Body of pancreas (tissue), 4 donors: Measurements from ENCODE around the gene SAV1. TPM values are rescaled to one million over a fixed set of nuclear protein-coding genes. Genes with fewer than 3 reads are reported as not detected.

Source experiments
- ATAC-seq: fragments of 150-250 bp; one replicate; pipeline ENCODE4 v1.9.1; 2016
- DNase-seq, 4 donors: peaks; one replicate each; pipeline ENCODE4 v3.0.0-alpha.2; 2019
- H3K27ac ChIP-seq, 4 donors: fragments of 200-600 bp; sonication (generic); 1 replicate in 3 of 4; 2 replicates in 1 of 4; pipeline versions ENCODE4 v1.5.1 to v1.6.1; 2016 to 2019; ENCODE audit warnings: mild to moderate bottlenecking in 1 of 4, mixed read lengths in 1 of 4, moderate library complexity in 1 of 4
- H3K27me3 ChIP-seq, 2 donors: fragments of 200-600 bp; sonication (generic); one replicate each; pipeline ENCODE4 v1.6.0; 2016; ENCODE audit warnings: mild to moderate bottlenecking in 1 of 2
- H3K36me3 ChIP-seq, 2 donors: fragments of 200-600 bp; sonication (generic); replicated peaks in 1 of 2; 2 replicates each; pipeline ENCODE4 v1.5.1; 2016; ENCODE audit warnings: low read depth in 2 of 2; ENCODE audit not compliant: insufficient read depth in 1 of 2
- H3K4me1 ChIP-seq: fragments of 200-600 bp; sonication (generic); one replicate; pipeline ENCODE4 v1.6.0; 2016
- H3K4me3 ChIP-seq, 2 donors: fragments of 200-600 bp; sonication (generic); 1 replicate in 1 of 2; 2 replicates in 1 of 2; pipeline ENCODE4 v1.5.1; 2016 to 2019
- H3K9me3 ChIP-seq, 3 donors: fragments of 200-600 bp; sonication (generic); 1 replicate in 2 of 3; 2 replicates in 1 of 3; pipeline ENCODE4 v1.5.1; 2016
- POLR2A ChIP-seq, 3 donors: fragments of 450-650 bp; IDR thresholded peaks; one replicate each; pipeline ENCODE4 v1.6.1; 2016; ENCODE audit warnings: antibody characterized with exemption in 3 of 3, mild to moderate bottlenecking in 2 of 3
- WGBS, 2 donors: methylation state at CpG; one replicate each; pipeline ENCODE4 v1.1.5; 2017; 5-methylcytosine and 5-hydroxymethylcytosine counted together
- intact Hi-C: fragments of 100-400 bp; cut with DNase I; formaldehyde crosslinking; loops from one replicate; pipeline ENCODE4 v1.15.1; 2023
- total RNA-seq, 2 donors: library from RNA; depleted of rRNA; stranded (reverse); fragments of >200 nt; gene quantifications; one replicate each; pipeline ENCODE4 v1.1.0, GENCODE V29; 2016
- TF ChIP-seq, protein P1 (sequence below), 7 experiments: fragments of 450-650 bp in 4 of 7; fragments of 200-600 bp in 3 of 7; sonication (generic) in 3 of 7; IDR thresholded peaks; one replicate each; pipeline ENCODE4 v1.5.1; 2016 to 2019; ENCODE audit warnings: antibody characterized with exemption in 7 of 7

SAV1 gene
- total RNA-seq, 2 donors from 2014 or later, result 55.0 to 94.9 TPM

GRCh38 chr14:50615552-50615951, 52.6 kb downstream of the SAV1 start:
- Histone ChIP-seq H3K9me3 (no peaks in the 10 kb centered on the region), H3K4me1 (peaks cover 4% of the 10 kb centered on the region), H3K27me3 (no peaks in the 10 kb centered on the region), H3K27ac (no peak overlapping the region), H3K4me3 (no peak overlapping the region), H3K36me3 (no peaks in the 10 kb centered on the region)
- WGBS, 2 donors, result 95 to 99% methylated on average over 2 of the region's 2 CpGs
- ATAC-seq (no peak), DNase-seq (no peak)
- intact Hi-C loops, result no loop called here
- no peak for TF ChIP-seq POLR2A (IDR thresholded peaks at IDR 0.05)
- TF ChIP-seq, protein P1, sequence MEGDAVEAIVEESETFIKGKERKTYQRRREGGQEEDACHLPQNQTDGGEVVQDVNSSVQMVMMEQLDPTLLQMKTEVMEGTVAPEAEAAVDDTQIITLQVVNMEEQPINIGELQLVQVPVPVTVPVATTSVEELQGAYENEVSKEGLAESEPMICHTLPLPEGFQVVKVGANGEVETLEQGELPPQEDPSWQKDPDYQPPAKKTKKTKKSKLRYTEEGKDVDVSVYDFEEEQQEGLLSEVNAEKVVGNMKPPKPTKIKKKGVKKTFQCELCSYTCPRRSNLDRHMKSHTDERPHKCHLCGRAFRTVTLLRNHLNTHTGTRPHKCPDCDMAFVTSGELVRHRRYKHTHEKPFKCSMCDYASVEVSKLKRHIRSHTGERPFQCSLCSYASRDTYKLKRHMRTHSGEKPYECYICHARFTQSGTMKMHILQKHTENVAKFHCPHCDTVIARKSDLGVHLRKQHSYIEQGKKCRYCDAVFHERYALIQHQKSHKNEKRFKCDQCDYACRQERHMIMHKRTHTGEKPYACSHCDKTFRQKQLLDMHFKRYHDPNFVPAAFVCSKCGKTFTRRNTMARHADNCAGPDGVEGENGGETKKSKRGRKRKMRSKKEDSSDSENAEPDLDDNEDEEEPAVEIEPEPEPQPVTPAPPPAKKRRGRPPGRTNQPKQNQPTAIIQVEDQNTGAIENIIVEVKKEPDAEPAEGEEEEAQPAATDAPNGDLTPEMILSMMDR (IDR thresholded peaks at IDR 0.05), result no peak

DNA sequence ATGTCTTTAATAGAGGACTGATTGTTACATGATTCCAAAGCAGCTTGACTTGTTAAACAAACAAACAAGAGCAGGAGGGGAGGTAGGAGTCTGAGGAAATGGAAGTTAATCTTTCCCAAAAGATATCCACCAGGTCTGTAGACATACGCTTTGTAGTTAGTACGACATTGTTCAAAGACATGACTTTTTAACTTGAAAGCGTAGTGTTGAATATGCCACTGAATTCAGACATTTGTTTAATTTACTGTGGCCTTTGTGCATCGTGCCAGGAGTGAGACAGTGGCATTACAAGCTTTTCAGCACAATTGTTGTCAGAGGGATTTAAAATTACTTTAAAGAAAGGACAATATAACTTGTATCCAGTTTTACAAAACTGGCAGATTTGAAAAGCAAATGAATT, 53.0 kb downstream of the SAV1 start:
- Histone ChIP-seq H3K27me3 (no peaks in the 10 kb centered on the region), H3K4me1 (peaks cover 4% of the 10 kb centered on the region), H3K4me3 (no peak overlapping the region), H3K9me3 (no peaks in the 10 kb centered on the region), H3K36me3 (no peaks in the 10 kb centered on the region), H3K27ac (no peak overlapping the region)
- 33 to 45% methylated on average over 4 of the region's 4 CpGs for WGBS, 2 donors
- TF ChIP-seq, protein P1 (IDR thresholded peaks at IDR 0.05), result no peak
- TF ChIP-seq POLR2A (IDR thresholded peaks at IDR 0.05), result no peak
- intact Hi-C loops, result no loop called here
- ATAC-seq (no peak), DNase-seq (no peak)

DNA sequence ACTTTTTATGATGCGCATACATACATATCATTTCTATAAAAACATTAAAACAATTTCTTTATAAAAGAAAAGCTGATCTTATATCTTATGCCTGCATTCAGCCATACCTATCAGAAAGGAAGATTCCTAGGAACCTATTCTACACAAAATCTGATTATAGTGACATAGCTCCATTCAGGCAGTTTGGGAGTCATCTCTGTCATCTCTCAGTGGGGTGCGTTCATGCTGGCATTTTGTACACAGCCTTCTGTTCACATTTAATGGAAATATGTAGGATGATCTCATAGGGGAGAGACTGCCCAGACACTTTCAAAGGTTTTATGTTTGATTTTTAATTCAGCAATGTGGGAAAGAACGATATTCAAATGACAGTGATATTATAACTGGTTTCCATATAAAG, 55.3 kb downstream of the SAV1 start:
- TF ChIP-seq, protein P1 (IDR thresholded peaks at IDR 0.05), result no peak
- TF ChIP-seq POLR2A (IDR thresholded peaks at IDR 0.05), result no peak
- H3K36me3 ChIP-seq, result no peaks in the 10 kb centered on the region
- H3K4me3 ChIP-seq, result no peak overlapping the region
- intact Hi-C loops, result no loop called here
- DNase-seq (no peak), ATAC-seq (no peak)
- H3K27me3 ChIP-seq, result no peaks in the 10 kb centered on the region
- peaks cover 4% of the 10 kb centered on the region for H3K4me1 ChIP-seq
- 86 to 88% methylated on average over 3 of the region's 3 CpGs for WGBS, 2 donors
- no peak overlapping the region for H3K27ac ChIP-seq
- H3K9me3 ChIP-seq, result no peaks in the 10 kb centered on the region

DNA sequence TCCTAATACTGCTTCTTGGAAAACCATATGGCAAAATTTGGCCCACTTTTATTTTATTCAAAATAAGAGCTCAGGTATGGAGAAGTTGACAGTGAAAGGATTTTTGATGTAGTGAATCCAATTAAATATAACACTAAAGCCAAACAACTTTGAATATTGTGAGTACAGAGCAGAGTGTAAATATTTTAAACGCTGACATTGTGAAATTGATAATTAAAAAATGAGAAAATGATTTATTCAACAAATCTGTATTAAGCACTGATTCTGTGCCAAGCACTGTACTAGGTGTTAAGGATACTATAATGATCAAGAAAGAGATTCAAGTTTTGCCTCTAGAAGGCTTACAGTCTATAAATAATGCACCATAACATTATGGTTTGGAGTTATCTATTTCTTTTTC, 57.6 kb downstream of the SAV1 start:
- DNase-seq (no peak), ATAC-seq (no peak)
- Histone ChIP-seq H3K36me3 (no peaks in the 10 kb centered on the region), H3K4me1 (peaks cover 9% of the 10 kb centered on the region), H3K4me3 (no peak overlapping the region), H3K9me3 (no peaks in the 10 kb centered on the region), H3K27me3 (no peaks in the 10 kb centered on the region), H3K27ac (no peak overlapping the region)
- intact Hi-C loops, result no loop called here
- WGBS, 2 donors, result 75 to 96% methylated on average over 1 of the region's 1 CpG
- TF ChIP-seq POLR2A (IDR thresholded peaks at IDR 0.05), result no peak
- TF ChIP-seq, protein P1 (IDR thresholded peaks at IDR 0.05), result no peak

- H3K4me1 ChIP-seq, result peaks cover 15% of the 10 kb centered on the region
- no peaks in the 10 kb centered on the region for H3K36me3 ChIP-seq
- no peaks in the 10 kb centered on the region for H3K27me3 ChIP-seq
- DNase-seq (no peak), ATAC-seq (no peak)
- no peak overlapping the region for H3K27ac ChIP-seq
- no peaks in the 10 kb centered on the region for H3K9me3 ChIP-seq
- no peak overlapping the region for H3K4me3 ChIP-seq
- 28 to 50% methylated on average over 1 of the region's 1 CpG for WGBS, 2 donors
- intact Hi-C loops, result loop anchor here (10.0 kb wide), 1 partner anchor 166 kb away; no protein-coding TSS in a partner anchor
- TF ChIP-seq, protein P1 (IDR thresholded peaks at IDR 0.05), result no peak
- TF ChIP-seq POLR2A (IDR thresholded peaks at IDR 0.05), result no peak
Measured at GRCh38 chr14:50608302-50608851, 59.7 kb downstream of the SAV1 start.
